ENCODE data around the gene KIAA1755. TPM values are rescaled to one million over a fixed set of nuclear protein-coding genes. Genes with fewer than 3 reads are reported as not detected.

KIAA1755 gene
- total RNA-seq, 1 experiment from 2014 or later, result not detected

DNA sequence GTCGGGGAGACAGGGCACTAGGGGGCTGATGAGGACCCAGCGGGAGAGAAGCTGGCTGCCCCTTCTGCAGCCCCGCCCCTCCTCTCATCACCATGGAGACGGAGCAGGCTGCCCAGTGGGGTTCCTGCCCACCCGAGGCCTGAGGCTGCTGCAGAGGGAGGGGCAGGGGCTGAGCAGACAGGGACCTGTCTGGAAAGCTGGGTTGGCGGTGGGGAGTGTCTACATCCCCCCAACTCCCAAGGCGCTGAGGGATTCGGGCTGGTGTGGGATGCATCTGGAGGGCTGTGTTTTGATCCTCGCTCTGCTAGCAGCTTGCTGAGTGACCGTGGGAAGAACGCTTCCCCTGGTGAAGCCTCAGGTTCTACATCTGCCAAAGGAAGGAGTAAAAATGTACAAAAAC is 42.3 kb upstream of the KIAA1755 start:
- Histone ChIP-seq H3K9me2 (replicated peaks; ENCODE audit: insufficient read depth, low read length) (no peaks in the 10 kb centered on the region), H3K36me3 (ENCODE audit: insufficient read depth, low read length) (no peaks in the 10 kb centered on the region), H3K9ac (ENCODE audit: low read length) (no peak overlapping the region), H2AFZ (ENCODE audit: low read length) (no peak overlapping the region), H3K4me1 (ENCODE audit: low read length) (no peaks in the 10 kb centered on the region), H3K79me2 (ENCODE audit: low read length) (no peaks in the 10 kb centered on the region), H4K20me1 (ENCODE audit: insufficient read depth, low read depth, low read length) (no peaks in the 10 kb centered on the region), H3K4me2 (ENCODE audit: low read depth, low read length, poor library complexity, severe bottlenecking) (no peak overlapping the region), H3K4me3 (ENCODE audit: low read length) (no peak overlapping the region), H3K27me3 (ENCODE audit: low read length) (no peaks in the 10 kb centered on the region), H3K9me3 (ENCODE audit: low read length) (no peaks in the 10 kb centered on the region), H3K27ac (ENCODE audit: low read length) (no peak overlapping the region)
- no peak for DNase-seq

- Histone ChIP-seq H3K4me3 (ENCODE audit: low read length) (no peak overlapping the region), H3K9me2 (replicated peaks; ENCODE audit: insufficient read depth, low read length) (no peaks in the 10 kb centered on the region), H3K27ac (ENCODE audit: low read length) (no peak overlapping the region), H3K27me3 (ENCODE audit: low read length) (no peaks in the 10 kb centered on the region), H3K9me3 (ENCODE audit: low read length) (no peaks in the 10 kb centered on the region), H3K36me3 (ENCODE audit: insufficient read depth, low read length) (no peaks in the 10 kb centered on the region), H3K79me2 (ENCODE audit: low read length) (no peaks in the 10 kb centered on the region), H3K4me1 (ENCODE audit: low read length) (no peaks in the 10 kb centered on the region), H3K4me2 (ENCODE audit: low read depth, low read length, poor library complexity, severe bottlenecking) (no peak overlapping the region), H4K20me1 (ENCODE audit: insufficient read depth, low read depth, low read length) (no peaks in the 10 kb centered on the region), H3K9ac (ENCODE audit: low read length) (no peak overlapping the region), H2AFZ (ENCODE audit: low read length) (no peak overlapping the region)
- DNase-seq, result no peak
These were observed 40.8 kb upstream of the KIAA1755 start for GRCh38 chr20:38301309-38301708.

DNA sequence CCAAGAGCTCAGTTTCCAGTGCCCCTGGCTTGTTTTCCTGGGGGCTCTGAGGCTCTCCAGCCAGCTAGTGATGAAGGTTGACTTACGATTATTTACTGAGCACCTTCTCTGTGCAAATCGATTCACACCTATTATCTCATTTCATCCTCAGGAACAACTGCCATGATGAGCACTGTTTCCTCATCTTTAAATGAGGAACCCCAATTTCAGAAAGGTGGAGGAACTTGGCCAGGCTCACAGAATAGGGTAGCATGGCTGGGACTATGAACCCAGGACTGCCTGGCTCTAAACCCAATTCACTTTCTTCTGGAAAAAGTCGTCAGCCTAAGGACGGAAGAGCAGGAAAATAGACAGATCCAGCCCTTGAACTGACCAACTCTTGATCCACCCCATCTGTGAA is 39.9 kb upstream of the KIAA1755 start:
- Histone ChIP-seq H3K4me2 (ENCODE audit: low read depth, low read length, poor library complexity, severe bottlenecking) (no peak overlapping the region), H3K9me2 (replicated peaks; ENCODE audit: insufficient read depth, low read length) (no peaks in the 10 kb centered on the region), H3K9me3 (ENCODE audit: low read length) (no peaks in the 10 kb centered on the region), H3K27me3 (ENCODE audit: low read length) (no peaks in the 10 kb centered on the region), H3K36me3 (ENCODE audit: insufficient read depth, low read length) (no peaks in the 10 kb centered on the region), H2AFZ (ENCODE audit: low read length) (no peak overlapping the region), H3K27ac (ENCODE audit: low read length) (no peak overlapping the region), H3K4me3 (ENCODE audit: low read length) (no peak overlapping the region), H3K4me1 (ENCODE audit: low read length) (no peaks in the 10 kb centered on the region), H4K20me1 (ENCODE audit: insufficient read depth, low read depth, low read length) (no peaks in the 10 kb centered on the region), H3K9ac (ENCODE audit: low read length) (no peak overlapping the region), H3K79me2 (ENCODE audit: low read length) (no peaks in the 10 kb centered on the region)
- no peak for DNase-seq

DNA sequence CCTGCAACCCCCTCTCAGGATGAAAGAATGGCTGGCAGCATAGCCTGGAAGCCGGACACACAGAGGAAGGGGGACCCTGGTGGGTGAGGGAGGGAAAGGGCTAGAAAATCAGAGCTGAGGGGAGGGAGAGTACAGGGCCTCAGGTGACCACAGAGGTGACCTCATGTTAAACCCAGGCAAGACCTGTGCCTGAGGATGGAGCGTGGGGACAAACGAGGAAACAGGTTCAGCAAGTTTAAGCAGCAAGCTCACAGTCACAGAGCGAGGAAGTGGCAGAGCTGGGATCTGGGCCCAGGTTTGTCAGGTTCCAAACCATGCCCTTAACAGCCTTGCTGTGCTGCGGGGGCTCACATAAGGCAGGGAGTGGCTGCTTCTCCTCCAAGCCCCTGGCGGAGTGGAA is 39.4 kb upstream of the KIAA1755 start:
- H3K9ac ChIP-seq (ENCODE audit: low read length), result no peak overlapping the region
- no peaks in the 10 kb centered on the region for H3K79me2 ChIP-seq (ENCODE audit: low read length)
- no peak for DNase-seq
- no peaks in the 10 kb centered on the region for H3K4me1 ChIP-seq (ENCODE audit: low read length)
- H2AFZ ChIP-seq (ENCODE audit: low read length), result no peak overlapping the region
- H3K36me3 ChIP-seq (ENCODE audit: insufficient read depth, low read length), result no peaks in the 10 kb centered on the region
- H3K27ac ChIP-seq (ENCODE audit: low read length), result no peak overlapping the region
- H3K27me3 ChIP-seq (ENCODE audit: low read length), result no peaks in the 10 kb centered on the region
- H3K4me3 ChIP-seq (ENCODE audit: low read length), result no peak overlapping the region
- no peak overlapping the region for H3K4me2 ChIP-seq (ENCODE audit: low read depth, low read length, poor library complexity, severe bottlenecking)
- H3K9me2 ChIP-seq (replicated peaks; ENCODE audit: insufficient read depth, low read length), result no peaks in the 10 kb centered on the region
- H4K20me1 ChIP-seq (ENCODE audit: insufficient read depth, low read depth, low read length), result no peaks in the 10 kb centered on the region
- no peaks in the 10 kb centered on the region for H3K9me3 ChIP-seq (ENCODE audit: low read length)

DNA sequence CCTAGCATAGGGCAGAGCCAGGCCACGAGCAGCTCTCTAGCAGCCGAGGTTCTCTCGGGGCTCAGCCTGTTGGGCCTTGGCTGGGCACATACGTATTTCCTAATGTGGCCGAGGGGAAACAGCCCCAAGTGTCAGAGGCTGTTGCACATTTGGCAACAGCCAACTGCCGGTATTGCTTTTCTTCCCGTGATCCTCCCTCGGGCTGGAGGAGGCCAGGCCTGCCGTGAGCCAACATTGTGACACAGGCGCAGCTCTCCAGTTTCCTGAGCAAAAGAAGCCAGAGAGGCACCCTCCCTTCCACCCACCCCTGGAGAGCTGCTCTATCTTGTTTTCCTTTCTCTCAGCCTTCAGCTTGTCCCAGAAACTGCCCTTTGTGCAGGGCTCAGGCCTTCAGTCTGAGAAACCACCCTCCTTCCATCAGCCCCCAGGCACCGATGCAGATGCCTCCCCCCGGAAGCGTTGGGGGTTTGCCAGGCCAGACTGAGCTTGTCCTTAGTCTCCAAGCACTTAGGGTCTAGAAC is 38.3 kb upstream of the KIAA1755 start:
- Histone ChIP-seq H3K4me2 (ENCODE audit: low read depth, low read length, poor library complexity, severe bottlenecking) (no peak overlapping the region), H3K36me3 (ENCODE audit: insufficient read depth, low read length) (no peaks in the 10 kb centered on the region), H3K4me3 (ENCODE audit: low read length) (no peak overlapping the region), H2AFZ (ENCODE audit: low read length) (no peak overlapping the region), H3K79me2 (ENCODE audit: low read length) (no peaks in the 10 kb centered on the region), H3K9me2 (replicated peaks; ENCODE audit: insufficient read depth, low read length) (no peaks in the 10 kb centered on the region), H3K27me3 (ENCODE audit: low read length) (no peaks in the 10 kb centered on the region), H4K20me1 (ENCODE audit: insufficient read depth, low read depth, low read length) (no peaks in the 10 kb centered on the region), H3K9ac (ENCODE audit: low read length) (no peak overlapping the region), H3K27ac (ENCODE audit: low read length) (no peak overlapping the region), H3K9me3 (ENCODE audit: low read length) (no peaks in the 10 kb centered on the region), H3K4me1 (ENCODE audit: low read length) (no peaks in the 10 kb centered on the region)
- no peak for DNase-seq

GRCh38 chr20:38297916-38298674 is 37.6 kb upstream of the KIAA1755 start:
- no peaks in the 10 kb centered on the region for H3K9me2 ChIP-seq (replicated peaks; ENCODE audit: insufficient read depth, low read length)
- no peaks in the 10 kb centered on the region for H3K4me1 ChIP-seq (ENCODE audit: low read length)
- H3K27me3 ChIP-seq (ENCODE audit: low read length), result no peaks in the 10 kb centered on the region
- no peaks in the 10 kb centered on the region for H3K79me2 ChIP-seq (ENCODE audit: low read length)
- no peaks in the 10 kb centered on the region for H3K9me3 ChIP-seq (ENCODE audit: low read length)
- H3K36me3 ChIP-seq (ENCODE audit: insufficient read depth, low read length), result no peaks in the 10 kb centered on the region
- H2AFZ ChIP-seq (ENCODE audit: low read length), result no peak overlapping the region
- H4K20me1 ChIP-seq (ENCODE audit: insufficient read depth, low read depth, low read length), result no peaks in the 10 kb centered on the region
- H3K4me2 ChIP-seq (ENCODE audit: low read depth, low read length, poor library complexity, severe bottlenecking), result no peak overlapping the region
- H3K27ac ChIP-seq (ENCODE audit: low read length), result no peak overlapping the region
- H3K9ac ChIP-seq (ENCODE audit: low read length), result no peak overlapping the region
- H3K4me3 ChIP-seq (ENCODE audit: low read length), result no peak overlapping the region
- DNase-seq, result no peak

- no peaks in the 10 kb centered on the region for H3K36me3 ChIP-seq (ENCODE audit: insufficient read depth, low read length)
- H3K79me2 ChIP-seq (ENCODE audit: low read length), result no peaks in the 10 kb centered on the region
- H3K4me2 ChIP-seq (ENCODE audit: low read depth, low read length, poor library complexity, severe bottlenecking), result no peak overlapping the region
- no peak overlapping the region for H3K9ac ChIP-seq (ENCODE audit: low read length)
- H4K20me1 ChIP-seq (ENCODE audit: insufficient read depth, low read depth, low read length), result no peaks in the 10 kb centered on the region
- no peak overlapping the region for H2AFZ ChIP-seq (ENCODE audit: low read length)
- DNase-seq, result no peak
- no peak overlapping the region for H3K4me3 ChIP-seq (ENCODE audit: low read length)
- no peak overlapping the region for H3K27ac ChIP-seq (ENCODE audit: low read length)
- H3K27me3 ChIP-seq (ENCODE audit: low read length), result no peaks in the 10 kb centered on the region
- no peaks in the 10 kb centered on the region for H3K9me3 ChIP-seq (ENCODE audit: low read length)
- H3K9me2 ChIP-seq (replicated peaks; ENCODE audit: insufficient read depth, low read length), result no peaks in the 10 kb centered on the region
- H3K4me1 ChIP-seq (ENCODE audit: low read length), result no peaks in the 10 kb centered on the region
These were observed 35.9 kb upstream of the KIAA1755 start for GRCh38 chr20:38296433-38296832.

DNA sequence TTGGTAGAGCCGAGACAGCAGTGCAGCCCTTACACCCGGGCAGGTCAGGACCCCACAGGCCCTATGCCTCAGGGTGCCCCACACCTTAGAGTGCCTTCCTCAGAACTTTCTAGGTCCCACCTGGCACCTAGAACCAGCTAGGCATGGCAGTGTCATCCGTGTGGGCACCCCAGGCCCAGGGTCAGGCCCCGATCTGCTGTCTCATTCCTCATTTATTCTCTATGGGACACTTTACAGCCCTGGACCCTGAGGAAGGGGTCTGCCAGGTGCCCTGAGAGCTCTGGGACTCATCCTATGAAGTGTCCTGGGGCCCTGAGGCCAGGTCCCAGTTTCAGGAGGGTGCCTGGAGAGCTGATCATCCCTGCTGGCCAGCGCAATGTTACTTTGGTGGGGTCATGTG is 35.3 kb upstream of the KIAA1755 start:
- Histone ChIP-seq H2AFZ (ENCODE audit: low read length) (no peak overlapping the region), H3K4me2 (ENCODE audit: low read depth, low read length, poor library complexity, severe bottlenecking) (no peak overlapping the region), H3K4me1 (ENCODE audit: low read length) (no peaks in the 10 kb centered on the region), H3K27me3 (ENCODE audit: low read length) (no peaks in the 10 kb centered on the region), H3K9me2 (replicated peaks; ENCODE audit: insufficient read depth, low read length) (no peaks in the 10 kb centered on the region), H3K9me3 (ENCODE audit: low read length) (no peaks in the 10 kb centered on the region), H3K27ac (ENCODE audit: low read length) (no peak overlapping the region), H3K4me3 (ENCODE audit: low read length) (no peak overlapping the region), H3K36me3 (ENCODE audit: insufficient read depth, low read length) (no peaks in the 10 kb centered on the region), H4K20me1 (ENCODE audit: insufficient read depth, low read depth, low read length) (no peaks in the 10 kb centered on the region), H3K9ac (ENCODE audit: low read length) (no peak overlapping the region), H3K79me2 (ENCODE audit: low read length) (no peaks in the 10 kb centered on the region)
- no peak for DNase-seq
